ENCODE results near the gene SSC5D.
"Not testable (repeated sequence)": the region's sequence is repeated elsewhere in the genome, so short reads cannot be mapped to it uniquely, and the experiment has no call there.

SSC5D gene

GRCh38 chr19:55508120-55508519 lies 19.9 kb downstream of the SSC5D start:
- no peak for DNase-seq

- DNase-seq: peak; percentile 91
Observed at GRCh38 chr19:55516878-55517620, 28.8 kb downstream of the SSC5D start.

GRCh38 chr19:55519451-55520311 lies 31.4 kb downstream of the SSC5D start:
- DNase-seq: no peak

- no peak for DNase-seq
Observed at GRCh38 chr19:55520691-55521292, 32.6 kb downstream of the SSC5D start.

GRCh38 chr19:55525289-55526101 lies 37.3 kb downstream of the SSC5D start:
- DNase-seq: no peak

- DNase-seq: no peak
Observed at GRCh38 chr19:55526216-55527196, 38.3 kb downstream of the SSC5D start.

- DNase-seq: no peak
Observed at GRCh38 chr19:55527197-55528029, 39.2 kb downstream of the SSC5D start.

GRCh38 chr19:55528030-55528803 lies 40.0 kb downstream of the SSC5D start:
- DNase-seq: no peak

- DNase-seq: no peak
Observed at GRCh38 chr19:55529636-55530234, 41.5 kb downstream of the SSC5D start.

- no peak for DNase-seq
Observed at GRCh38 chr19:55530996-55531395, 42.8 kb downstream of the SSC5D start.

- DNase-seq: not testable (repeated sequence)
Observed at GRCh38 chr19:55534280-55534679, 46.0 kb downstream of the SSC5D start.

- DNase-seq: no peak
Observed at GRCh38 chr19:55535173-55535964, 47.1 kb downstream of the SSC5D start.

GRCh38 chr19:55535965-55536350 lies 47.7 kb downstream of the SSC5D start:
- no peak for DNase-seq

GRCh38 chr19:55536366-55536765 lies 48.1 kb downstream of the SSC5D start:
- no peak for DNase-seq

- DNase-seq: no peak
Observed at GRCh38 chr19:55536951-55537740, 48.9 kb downstream of the SSC5D start, which contains the start of gene SBK2. Gene SBK2 (minus strand): TSS chr19:55537133. CDS start chr19:55536294, 839 bp downstream.

GRCh38 chr19:55537741-55538111 lies 49.5 kb downstream of the SSC5D start:
- DNase-seq: no peak

- DNase-seq: no peak
Observed at GRCh38 chr19:55538132-55538531, 49.9 kb downstream of the SSC5D start.

All from activated CD8-positive, alpha-beta memory T cell treated with anti-CD3 and anti-CD28 coated beads, Interleukin-2, amount 50 U/mL, for 4 hours (primary cell).